ENCODE measurements around the gene KCNMB2. TPM values are rescaled to one million over a fixed set of nuclear protein-coding genes. Genes with fewer than 3 reads are reported as not detected.

KCNMB2 gene
- total RNA-seq, 1 experiment from 2014 or later = not detected

- H3K36me3 ChIP-seq (ENCODE audit: insufficient read depth, low read length, poor library complexity, severe bottlenecking) = no peaks in the 10 kb centered on the region
- intact Hi-C loops (cut with micrococcal nuclease; ENCODE audit: unreplicated experiment) = no loop called here
- no peak overlapping the region for H3K4me3 ChIP-seq (ENCODE audit: low read depth, low read length, poor library complexity, severe bottlenecking)
- CTCF ChIA-PET = no interaction called here
- DNase-seq (ENCODE audit: low spot score) = no peak
- BruUV-seq (replicated peaks) = no TSS peak
- H3K9me3 ChIP-seq (ENCODE audit: low read depth, low read length, poor library complexity, severe bottlenecking) = no peaks in the 10 kb centered on the region
- no peak overlapping the region for H3K27ac ChIP-seq (ENCODE audit: low read depth, low read length, poor library complexity, severe bottlenecking)
- no peaks in the 10 kb centered on the region for H3K27me3 ChIP-seq (replicated peaks; ENCODE audit: insufficient read depth, low read depth, low read length, poor library complexity)
- TF ChIP-seq EZH2 (IDR thresholded peaks at IDR 0.05; ENCODE audit: borderline replicate concordance, low read depth, low read length, poor library complexity, severe bottlenecking) (no peak), CTCF (conservative IDR thresholded peaks at IDR 0.05; ENCODE audit: low read depth, low read length) (no peak)
- POLR2A ChIA-PET (ENCODE audit: low non-redundant PET) = no interaction called here
- no peaks in the 10 kb centered on the region for H3K4me1 ChIP-seq (ENCODE audit: insufficient read depth, low read length, poor library complexity, severe bottlenecking)
Measured at GRCh38 chr3:178703268-178703975, 167.2 kb downstream of the KCNMB2 start.

GRCh38 chr3:178705925-178706324 lies 169.7 kb downstream of the KCNMB2 start:
- Histone ChIP-seq H3K9me3 (ENCODE audit: low read depth, low read length, poor library complexity, severe bottlenecking) (no peaks in the 10 kb centered on the region), H3K36me3 (ENCODE audit: insufficient read depth, low read length, poor library complexity, severe bottlenecking) (no peaks in the 10 kb centered on the region), H3K4me3 (ENCODE audit: low read depth, low read length, poor library complexity, severe bottlenecking) (no peak overlapping the region), H3K27me3 (replicated peaks; ENCODE audit: insufficient read depth, low read depth, low read length, poor library complexity) (no peaks in the 10 kb centered on the region), H3K27ac (ENCODE audit: low read depth, low read length, poor library complexity, severe bottlenecking) (no peak overlapping the region), H3K4me1 (ENCODE audit: insufficient read depth, low read length, poor library complexity, severe bottlenecking) (no peaks in the 10 kb centered on the region)
- POLR2A ChIA-PET (ENCODE audit: low non-redundant PET) = no interaction called here
- TF ChIP-seq CTCF (conservative IDR thresholded peaks at IDR 0.05; ENCODE audit: low read depth, low read length) = no peak
- TF ChIP-seq EZH2 (IDR thresholded peaks at IDR 0.05; ENCODE audit: borderline replicate concordance, low read depth, low read length, poor library complexity, severe bottlenecking) = no peak
- no TSS peak for BruUV-seq (replicated peaks)
- CTCF ChIA-PET = no interaction called here
- intact Hi-C loops (cut with micrococcal nuclease; ENCODE audit: unreplicated experiment) = no loop called here
- no peak for DNase-seq (ENCODE audit: low spot score)

DNA sequence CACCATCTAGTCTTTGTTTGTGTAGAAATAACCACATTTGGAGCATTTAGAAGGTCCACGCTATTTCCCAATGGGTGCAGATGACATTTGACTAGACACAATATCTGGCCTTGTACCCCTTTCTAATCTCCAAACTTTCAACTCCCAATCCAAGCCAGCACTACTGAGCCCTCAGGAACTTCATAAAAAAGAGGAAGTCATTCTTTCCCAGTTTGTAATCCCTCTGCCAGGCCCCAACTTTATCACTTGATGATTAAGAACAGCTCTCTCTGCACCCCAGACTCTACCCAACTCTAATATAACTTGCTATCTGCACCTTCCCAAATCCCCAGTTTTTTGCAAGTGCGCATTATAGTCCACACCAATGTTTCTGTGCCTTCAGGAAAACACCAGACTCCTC lies 170.2 kb downstream of the KCNMB2 start:
- no peaks in the 10 kb centered on the region for H3K4me1 ChIP-seq (ENCODE audit: insufficient read depth, low read length, poor library complexity, severe bottlenecking)
- POLR2A ChIA-PET (ENCODE audit: low non-redundant PET) = no interaction called here
- H3K4me3 ChIP-seq (ENCODE audit: low read depth, low read length, poor library complexity, severe bottlenecking) = no peak overlapping the region
- TF ChIP-seq CTCF (conservative IDR thresholded peaks at IDR 0.05; ENCODE audit: low read depth, low read length) = no peak
- no peak for TF ChIP-seq EZH2 (IDR thresholded peaks at IDR 0.05; ENCODE audit: borderline replicate concordance, low read depth, low read length, poor library complexity, severe bottlenecking)
- H3K27ac ChIP-seq (ENCODE audit: low read depth, low read length, poor library complexity, severe bottlenecking) = no peak overlapping the region
- CTCF ChIA-PET = no interaction called here
- no peaks in the 10 kb centered on the region for H3K9me3 ChIP-seq (ENCODE audit: low read depth, low read length, poor library complexity, severe bottlenecking)
- BruUV-seq (replicated peaks) = no TSS peak
- DNase-seq (ENCODE audit: low spot score) = no peak
- intact Hi-C loops (cut with micrococcal nuclease; ENCODE audit: unreplicated experiment) = no loop called here
- no peaks in the 10 kb centered on the region for H3K36me3 ChIP-seq (ENCODE audit: insufficient read depth, low read length, poor library complexity, severe bottlenecking)
- H3K27me3 ChIP-seq (replicated peaks; ENCODE audit: insufficient read depth, low read depth, low read length, poor library complexity) = no peaks in the 10 kb centered on the region
